Raji (cell line): ENCODE results near the gene TEX38.

Experiments used
- POLR2A ChIP-seq: IDR thresholded peaks from 2 replicates; pipeline ENCODE4 v1.6.1; 2011; ENCODE audit warnings: low read depth, low read length, control low read depth; ENCODE audit not compliant: insufficient read depth

The TEX38 gene

DNA sequence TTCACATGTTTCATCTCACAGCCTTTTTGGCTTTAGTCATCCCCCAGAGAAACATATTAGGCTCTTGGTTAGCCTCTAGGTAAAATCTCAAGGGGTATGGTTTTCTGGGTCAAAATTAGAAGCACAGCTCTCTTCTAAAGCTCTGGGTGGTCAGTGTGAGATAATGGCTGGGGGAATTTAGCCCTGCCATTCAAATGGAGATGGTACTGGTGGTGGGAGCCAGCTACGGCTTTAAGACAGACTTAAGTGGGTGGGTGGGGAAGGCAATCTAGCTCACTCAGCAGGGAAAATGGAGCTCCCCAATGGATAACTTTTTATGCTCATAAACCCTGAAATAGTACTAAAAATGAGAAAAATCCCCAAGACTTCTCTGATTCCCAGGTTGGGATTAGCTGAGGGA, 5.7 kb downstream of the TEX38 start:
- TF ChIP-seq POLR2A, result no peak

DNA sequence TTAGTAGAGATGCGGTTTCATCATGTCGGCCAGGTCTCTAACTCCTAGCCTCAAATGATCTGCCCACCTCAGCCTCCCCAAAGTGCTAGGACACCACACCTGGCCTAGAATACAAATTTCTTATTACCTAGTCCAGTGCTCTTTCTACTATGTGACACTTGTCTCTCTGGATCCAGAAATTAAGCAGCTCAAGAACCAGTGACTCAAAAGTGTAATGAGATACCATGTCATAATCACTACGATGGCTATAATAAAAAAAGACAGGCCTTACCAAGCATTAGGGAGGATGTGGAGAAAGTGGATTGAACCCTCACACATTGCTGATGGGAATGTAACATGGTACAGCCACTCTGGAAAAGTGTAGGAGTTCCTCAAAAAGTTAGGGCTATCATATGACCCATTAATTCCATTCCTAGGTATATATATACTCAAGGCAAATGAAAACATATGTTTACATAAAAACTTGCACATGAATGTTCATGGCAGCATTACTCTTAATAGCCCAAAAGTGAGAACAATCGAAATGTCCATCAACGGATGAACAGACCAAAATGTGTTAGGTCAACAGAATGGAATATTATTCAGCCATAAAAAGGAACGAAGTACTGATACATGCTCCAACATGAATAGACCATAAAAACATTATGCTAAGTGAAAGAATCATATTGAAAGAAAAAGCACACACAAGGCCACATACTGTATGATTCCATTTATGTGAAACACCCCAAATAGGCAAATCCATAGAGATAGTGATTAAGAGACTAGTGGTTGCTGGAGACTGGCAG, 8.3 kb downstream of the TEX38 start:
- TF ChIP-seq POLR2A, result no peak

DNA sequence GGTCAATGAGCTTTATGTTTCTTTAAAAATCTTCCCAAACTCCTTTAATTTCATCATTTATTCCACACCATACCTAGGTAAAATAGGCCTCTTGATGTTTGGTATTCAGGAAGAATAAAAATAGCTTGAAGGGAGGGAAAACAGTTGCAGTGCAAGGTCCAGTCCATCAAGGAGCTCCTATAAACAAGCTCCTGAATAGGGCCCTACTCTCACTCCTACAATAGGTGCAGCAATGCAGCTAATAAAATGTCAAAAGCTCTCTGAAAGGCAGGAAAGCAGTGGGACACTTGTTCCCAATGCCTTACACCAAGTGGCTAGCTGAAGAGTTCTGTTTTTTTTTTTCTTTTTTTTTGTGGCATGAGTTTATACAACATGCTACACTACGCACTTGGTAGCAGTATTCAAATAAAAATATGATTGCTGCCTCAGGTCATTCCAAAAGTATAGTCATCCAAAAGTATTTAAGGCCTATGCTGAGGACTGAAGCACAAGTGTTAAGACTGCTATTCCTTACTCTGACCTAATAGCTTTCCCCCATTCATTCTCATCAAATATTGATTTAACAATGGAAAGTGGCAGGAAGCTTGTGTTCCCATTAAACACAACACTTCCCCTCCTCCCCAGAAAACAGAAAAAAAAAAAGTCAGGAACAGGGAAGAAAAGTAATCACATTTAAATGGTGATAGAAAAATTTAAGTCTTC, 9.8 kb downstream of the TEX38 start:
- no peak for TF ChIP-seq POLR2A

DNA sequence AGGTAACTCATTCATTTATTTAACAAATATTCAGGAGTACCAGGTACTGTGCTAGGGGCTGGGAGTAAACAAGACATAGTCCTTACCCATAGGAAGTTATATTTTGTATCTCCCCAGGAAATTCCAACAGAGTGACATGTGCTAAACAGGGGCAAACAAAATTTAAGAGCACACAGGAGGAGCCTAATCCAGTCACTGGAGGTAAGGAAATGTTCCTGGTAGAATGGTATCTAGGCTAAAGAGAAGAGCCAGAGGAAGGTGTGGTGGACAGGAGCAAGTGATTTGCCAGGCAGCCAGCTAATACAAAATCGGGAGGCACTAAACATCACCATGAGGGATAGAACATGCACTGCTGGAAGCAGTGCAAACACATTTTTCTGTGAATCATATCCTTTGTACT, 10.4 kb downstream of the TEX38 start:
- no peak for TF ChIP-seq POLR2A

DNA sequence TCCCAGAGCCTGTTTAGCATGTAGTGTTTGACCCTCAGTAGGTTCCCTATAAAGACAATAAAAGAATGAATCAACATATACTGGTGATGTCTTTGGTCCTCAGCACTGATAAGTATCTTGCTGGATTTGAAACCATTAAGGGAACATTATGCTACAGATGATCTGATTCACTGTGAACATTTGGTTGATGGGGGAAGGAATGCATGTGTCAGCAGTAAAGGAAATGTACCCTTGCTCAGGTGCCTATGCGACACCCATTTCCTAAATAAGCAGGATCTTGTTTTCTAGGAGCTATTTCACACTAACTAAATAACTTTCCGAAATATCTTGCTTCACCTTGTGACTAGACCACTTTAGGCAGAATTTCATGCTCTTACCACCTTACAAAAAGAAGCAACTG, 13.0 kb downstream of the TEX38 start:
- no peak for TF ChIP-seq POLR2A

DNA sequence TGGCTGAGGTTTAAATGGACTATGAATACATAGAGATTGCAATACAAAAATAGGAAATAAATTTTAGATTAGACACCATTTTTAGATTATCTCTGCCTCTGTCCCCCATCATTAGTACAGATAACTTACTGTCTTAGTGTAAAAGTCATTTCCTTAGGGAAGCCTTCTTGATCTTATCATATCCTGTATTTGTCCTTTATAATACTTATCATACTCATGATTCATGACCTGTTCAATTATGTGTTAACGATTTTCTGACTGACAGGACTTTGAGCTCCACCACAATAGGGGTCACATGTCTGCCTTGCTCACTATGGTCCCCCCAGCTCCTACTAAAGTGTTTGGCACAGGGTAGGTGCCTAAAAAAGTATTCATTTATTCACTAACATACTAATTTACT, 14.6 kb downstream of the TEX38 start:
- no peak for TF ChIP-seq POLR2A

DNA sequence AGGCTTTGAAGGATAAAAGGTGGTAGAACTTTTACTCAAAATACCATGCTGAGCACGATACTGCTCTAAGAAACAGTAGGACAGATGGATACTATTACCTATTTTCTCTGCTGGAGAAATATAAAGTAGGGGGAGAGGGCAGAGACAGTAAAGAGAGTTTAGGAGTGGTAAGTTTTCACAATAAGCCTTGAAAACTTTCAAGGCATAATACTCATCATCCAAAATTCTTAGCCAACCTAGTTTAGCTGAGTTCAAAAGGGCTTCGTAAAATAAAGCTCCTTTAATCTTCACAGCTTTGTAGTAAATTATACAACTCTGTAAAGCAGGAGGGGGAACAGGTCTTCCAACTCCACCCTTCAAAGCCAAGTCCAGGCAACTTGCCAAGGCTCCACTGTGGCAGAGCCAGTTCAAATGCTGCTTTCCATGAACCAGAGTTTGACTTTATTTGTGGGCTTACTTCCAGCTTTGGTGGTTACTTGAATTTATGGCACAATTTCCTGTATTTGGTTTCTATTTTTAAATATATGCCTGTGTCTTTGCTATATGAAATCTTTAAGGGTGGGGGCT, 15.5 kb downstream of the TEX38 start:
- TF ChIP-seq POLR2A, result no peak

DNA sequence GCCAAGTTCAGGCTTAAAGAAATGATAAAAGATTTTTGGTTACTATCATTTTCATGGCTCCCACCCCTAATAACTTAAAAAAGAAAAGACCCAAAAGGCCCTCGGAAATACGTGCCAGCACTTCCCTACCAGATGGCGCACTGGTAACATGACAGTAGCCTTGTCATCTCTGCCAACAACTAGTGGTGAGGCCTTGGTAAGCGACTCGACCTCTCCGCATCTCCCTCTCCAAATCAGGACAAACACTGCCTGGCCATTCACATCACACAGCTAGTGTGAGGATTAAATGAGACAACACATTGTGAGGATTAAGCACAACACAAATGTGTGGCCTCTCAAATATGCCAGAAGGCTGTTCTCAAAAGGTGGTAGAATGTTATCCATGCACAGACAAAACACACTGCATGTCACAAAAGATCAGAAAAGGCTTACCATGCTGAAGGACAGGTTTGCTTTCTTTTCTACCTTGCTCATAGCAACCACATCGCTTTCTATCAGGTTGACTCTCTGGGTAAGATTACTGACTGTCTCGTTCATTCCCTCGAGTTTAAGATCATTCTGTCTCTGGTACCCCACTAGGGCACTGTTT, 16.4 kb downstream of the TEX38 start:
- TF ChIP-seq POLR2A, result no peak

DNA sequence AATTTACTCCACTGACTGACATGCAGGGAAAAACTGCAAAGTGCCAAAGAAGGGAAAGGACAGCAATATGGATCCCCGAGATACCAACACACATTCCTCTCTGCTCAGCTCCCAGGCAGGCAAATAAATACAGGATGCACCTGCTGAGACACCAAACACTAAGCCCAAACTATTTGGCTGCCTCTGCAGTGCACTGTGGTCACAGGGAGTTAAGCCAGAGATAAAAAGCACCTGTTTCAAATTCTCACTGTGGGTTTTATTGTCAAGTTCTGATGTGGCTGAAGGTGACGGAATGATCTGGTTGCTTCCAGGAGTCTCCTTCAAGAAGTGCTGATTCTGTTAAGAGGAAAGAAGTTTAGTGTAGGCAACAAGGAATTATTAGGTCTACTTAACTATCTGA, 17.7 kb downstream of the TEX38 start:
- TF ChIP-seq POLR2A, result no peak

DNA sequence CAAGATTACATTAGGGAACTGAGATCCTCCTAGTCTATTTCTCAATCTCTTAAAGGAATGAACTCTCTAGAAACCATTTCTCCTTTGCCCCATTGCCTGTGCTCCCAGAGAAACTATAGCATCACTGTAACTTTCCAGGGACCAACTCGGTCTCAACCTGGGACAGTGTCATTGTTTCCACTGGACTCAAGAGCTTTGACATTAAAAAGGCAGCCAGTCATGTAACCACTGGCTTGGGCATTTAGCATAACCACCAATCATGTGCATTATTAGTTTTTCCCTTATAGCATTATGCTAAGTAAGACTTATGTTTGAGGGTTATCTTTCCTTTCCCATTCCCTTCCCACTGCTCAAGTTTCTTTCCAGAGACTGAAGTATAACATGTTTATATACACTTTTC, 18.2 kb downstream of the TEX38 start:
- TF ChIP-seq POLR2A, result no peak

DNA sequence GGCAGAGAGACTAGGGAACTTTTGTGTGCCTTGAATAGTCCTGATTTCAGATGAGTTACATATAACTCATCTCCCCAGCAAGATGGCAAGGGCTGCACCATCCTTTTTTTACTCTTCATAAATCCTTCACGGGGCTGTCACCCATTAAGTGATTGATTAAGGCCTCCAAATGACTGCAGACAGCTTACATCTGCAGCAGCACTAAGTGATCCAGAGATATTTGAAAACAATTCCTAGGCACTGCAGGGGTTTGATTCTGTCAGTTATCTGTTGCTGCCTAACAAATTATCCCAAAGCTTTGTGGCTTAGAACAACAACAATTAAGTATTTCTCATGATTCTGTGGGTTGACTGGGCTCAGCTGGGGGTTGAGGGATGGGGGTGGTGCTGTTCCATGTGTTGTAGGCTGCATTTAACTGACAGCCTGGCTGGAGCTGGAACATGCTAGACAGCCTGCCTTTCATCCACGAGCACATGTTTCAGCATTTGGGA, 19.3 kb downstream of the TEX38 start:
- no peak for TF ChIP-seq POLR2A

DNA sequence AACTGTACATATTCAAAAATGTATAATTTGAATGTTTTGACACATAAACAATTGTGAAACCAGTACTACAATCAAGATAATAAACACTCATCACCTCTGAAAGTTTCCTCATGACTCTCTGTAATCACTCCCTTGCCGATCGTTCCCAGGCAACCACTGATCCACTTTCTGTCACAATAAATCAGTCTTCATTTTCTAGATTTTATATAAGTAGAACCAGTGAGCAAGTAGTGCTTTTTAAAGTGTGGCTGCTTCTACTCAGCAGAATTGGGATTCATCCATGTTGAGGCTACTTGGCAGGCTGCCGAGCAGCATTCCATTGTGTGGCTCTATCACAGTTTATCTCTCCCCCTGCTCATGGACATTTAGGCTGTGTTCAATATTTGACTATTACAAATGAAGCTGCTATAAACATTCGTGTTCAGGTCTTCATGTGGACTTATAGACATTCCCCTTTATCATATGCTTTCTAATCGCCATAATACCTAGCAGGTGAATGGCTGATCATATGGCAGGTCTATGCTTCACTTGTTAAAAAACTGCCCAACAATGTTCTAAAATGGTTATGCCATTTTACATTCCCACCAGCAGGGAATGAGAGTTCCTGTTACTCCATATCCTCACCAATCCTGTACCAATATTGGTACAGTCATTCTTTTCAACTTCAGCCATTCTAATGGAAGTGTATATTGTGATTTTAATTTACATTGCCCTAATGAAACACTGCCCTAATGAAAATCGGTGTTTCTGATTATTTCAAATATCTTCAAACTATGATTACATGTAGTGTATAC, 20.5 kb downstream of the TEX38 start:
- no peak for TF ChIP-seq POLR2A

DNA sequence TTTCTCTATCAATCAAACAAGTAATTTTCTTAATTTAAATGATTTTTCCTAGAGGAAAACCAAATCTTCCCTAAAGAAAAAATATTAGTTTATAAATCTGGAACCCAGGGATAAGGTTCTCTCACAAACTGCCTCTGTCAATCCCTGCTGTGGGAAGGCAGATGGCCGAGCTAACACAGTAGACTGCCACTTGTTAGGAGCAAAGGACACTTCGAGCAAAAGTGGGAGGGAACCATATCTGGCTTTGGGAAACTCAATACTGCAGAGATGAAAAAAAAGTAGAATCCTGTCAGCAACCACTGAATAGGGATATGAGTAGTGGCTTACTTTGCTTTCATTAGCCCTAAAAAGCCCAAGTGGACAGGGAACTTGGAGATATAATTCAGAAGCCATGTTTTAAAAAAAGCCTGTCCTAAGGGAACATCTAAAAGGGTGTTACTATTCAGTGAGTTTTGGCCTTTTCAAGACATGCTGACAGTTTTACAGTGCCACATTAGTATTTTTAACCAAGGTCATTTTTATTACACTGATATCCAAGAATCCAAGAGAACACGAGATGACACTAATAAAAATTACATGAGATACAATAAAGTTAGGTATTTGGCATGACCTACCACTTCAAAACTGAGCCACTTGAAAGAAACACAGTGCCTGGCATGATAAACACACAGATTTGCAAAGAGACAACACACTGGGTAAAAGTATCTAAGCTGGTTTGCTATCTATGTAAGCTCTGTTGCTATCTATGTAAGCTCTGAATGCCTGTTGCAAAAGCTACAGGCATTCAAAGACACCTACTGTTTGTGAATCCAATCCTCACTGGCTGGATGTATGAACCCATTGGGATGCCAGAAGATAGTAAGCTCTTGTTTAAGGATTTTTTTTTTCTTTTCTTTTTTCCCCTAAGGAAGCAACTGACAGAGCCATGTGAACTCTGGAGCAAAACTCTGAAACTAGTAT, 21.4 kb downstream of the TEX38 start:
- TF ChIP-seq POLR2A, result no peak

DNA sequence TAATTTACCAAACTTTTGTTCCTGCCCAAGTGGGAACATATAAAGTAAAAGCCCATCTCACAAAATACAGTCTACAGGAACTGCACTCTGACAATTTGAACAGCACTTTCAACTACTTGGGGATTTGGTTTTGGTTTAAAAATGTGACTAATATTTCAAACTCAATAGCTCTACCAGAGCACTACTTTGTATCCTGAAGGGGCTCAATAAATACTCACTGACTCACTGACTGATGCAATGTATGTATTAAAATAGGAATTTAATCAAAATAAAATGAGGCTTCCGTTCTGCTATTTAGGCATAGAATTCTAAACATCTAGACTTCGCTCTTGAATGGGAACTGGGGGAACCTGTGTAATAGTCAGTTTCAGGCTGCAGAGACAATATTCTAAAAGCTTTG, 25.4 kb downstream of the TEX38 start:
- no peak for TF ChIP-seq POLR2A
